HEK293 (cell line): ENCODE measurements around the gene CCND3.

ENCODE experiments used
- KLF7 ChIP-seq: fragments of 450-650 bp; formaldehyde crosslinking; IDR thresholded peaks from 2 replicates; pipeline ENCODE4 v1.5.1; 2016; ENCODE audit warnings: missing biosample characterization, missing genetic modification characterization, borderline replicate concordance
- OVOL3 ChIP-seq: fragments of 450-650 bp; formaldehyde crosslinking; IDR thresholded peaks from 2 replicates; pipeline ENCODE4 v1.5.1; 2016; ENCODE audit warnings: missing biosample characterization, missing genetic modification characterization
- RBAK ChIP-seq: fragments of 450-650 bp; formaldehyde crosslinking; IDR thresholded peaks from 2 replicates; pipeline ENCODE4 v1.5.1; 2016; ENCODE audit warnings: missing biosample characterization, missing genetic modification characterization
- ZBTB7A ChIP-seq: fragments of 450-650 bp; formaldehyde crosslinking; IDR thresholded peaks from 2 replicates; pipeline ENCODE4 v1.5.1; 2016; ENCODE audit warnings: low read depth, missing biosample characterization, missing genetic modification characterization
- ZBTB8A ChIP-seq: fragments of 450-650 bp; formaldehyde crosslinking; IDR thresholded peaks from 2 replicates; pipeline ENCODE4 v1.5.1; 2016; ENCODE audit warnings: missing biosample characterization, missing genetic modification characterization
- ZNF132 ChIP-seq: fragments of 450-650 bp; formaldehyde crosslinking; IDR thresholded peaks from 2 replicates; pipeline ENCODE4 v1.5.1; 2017; ENCODE audit warnings: missing biosample characterization, missing genetic modification characterization, borderline replicate concordance
- ZNF133 ChIP-seq: fragments of 450-650 bp; formaldehyde crosslinking; IDR thresholded peaks from 2 replicates; pipeline ENCODE4 v1.5.1; 2016; ENCODE audit warnings: missing biosample characterization, missing genetic modification characterization
- ZNF140 ChIP-seq: fragments of 450-650 bp; formaldehyde crosslinking; IDR thresholded peaks from 2 replicates; pipeline ENCODE4 v1.5.1; 2016; ENCODE audit warnings: missing biosample characterization, missing genetic modification characterization
- ZNF184 ChIP-seq: fragments of 450-650 bp; IDR thresholded peaks from 2 replicates; pipeline ENCODE4 v1.5.1; 2018; ENCODE audit warnings: missing biosample characterization, mild to moderate bottlenecking, missing genetic modification characterization
- ZNF211 ChIP-seq: fragments of 450-650 bp; formaldehyde crosslinking; IDR thresholded peaks from 2 replicates; pipeline ENCODE4 v1.5.1; 2016; ENCODE audit warnings: low read depth, missing biosample characterization, missing genetic modification characterization
- ZNF274 ChIP-seq, 2 experiments: fragments of 200-500 bp in 1 of 2; fragments of 450-650 bp in 1 of 2; sonication (Bioruptor generic) in 1 of 2; formaldehyde crosslinking in 1 of 2; IDR thresholded peaks; 2 replicates each; pipeline versions ENCODE4 v1.5.1 to v1.6.1; 2014 to 2016; ENCODE audit warnings: borderline replicate concordance in 1 of 2, inconsistent platforms in 1 of 2, low read length in 1 of 2, missing biosample characterization in 1 of 2, missing genetic modification characterization in 1 of 2
- ZNF37A ChIP-seq: fragments of 450-650 bp; IDR thresholded peaks from 2 replicates; pipeline ENCODE4 v1.5.1; 2018; ENCODE audit warnings: missing biosample characterization, missing genetic modification characterization
- ZNF404 ChIP-seq: fragments of 450-650 bp; formaldehyde crosslinking; IDR thresholded peaks from 2 replicates; pipeline ENCODE4 v1.5.1; 2017; ENCODE audit warnings: missing biosample characterization, missing genetic modification characterization
- ZNF433 ChIP-seq: fragments of 450-650 bp; formaldehyde crosslinking; IDR thresholded peaks from 2 replicates; pipeline ENCODE4 v1.5.1; 2016; ENCODE audit warnings: missing biosample characterization, missing genetic modification characterization, low read depth
- ZNF555 ChIP-seq: fragments of 450-650 bp; formaldehyde crosslinking; conservative IDR thresholded peaks from 2 replicates; pipeline ENCODE4 v1.5.1; 2017; ENCODE audit warnings: missing biosample characterization, mild to moderate bottlenecking, missing genetic modification characterization, inconsistent platforms
- ZNF561 ChIP-seq: fragments of 450-650 bp; IDR thresholded peaks from 2 replicates; pipeline ENCODE4 v1.5.1; 2018; ENCODE audit warnings: missing biosample characterization, missing genetic modification characterization, borderline replicate concordance
- ZNF585B ChIP-seq: fragments of 450-650 bp; formaldehyde crosslinking; IDR thresholded peaks from 2 replicates; pipeline ENCODE4 v1.5.1; 2016; ENCODE audit warnings: missing biosample characterization, missing genetic modification characterization
- ZNF621 ChIP-seq: fragments of 450-650 bp; formaldehyde crosslinking; IDR thresholded peaks from 2 replicates; pipeline ENCODE4 v1.5.1; 2017; ENCODE audit warnings: missing biosample characterization, missing genetic modification characterization
- ZNF670 ChIP-seq: fragments of 450-650 bp; formaldehyde crosslinking; IDR thresholded peaks from 2 replicates; pipeline ENCODE4 v1.5.1; 2016; ENCODE audit warnings: missing biosample characterization, missing genetic modification characterization, low read depth
- ZSCAN30 ChIP-seq: fragments of 450-650 bp; IDR thresholded peaks from 2 replicates; pipeline ENCODE4 v1.5.1; 2018; ENCODE audit warnings: missing biosample characterization, mild to moderate bottlenecking, missing genetic modification characterization, moderate library complexity
- TF ChIP-seq, protein P1 (sequence below): fragments of 450-650 bp; formaldehyde crosslinking; IDR thresholded peaks from 2 replicates; pipeline ENCODE4 v1.5.1; 2016; ENCODE audit warnings: missing biosample characterization, missing genetic modification characterization, borderline replicate concordance
- TF ChIP-seq, protein P2 (sequence below): fragments of 450-650 bp; formaldehyde crosslinking; conservative IDR thresholded peaks from 2 replicates; pipeline ENCODE4 v1.5.1; 2016; ENCODE audit warnings: low read depth, missing biosample characterization, missing genetic modification characterization
- TF ChIP-seq, protein P3 (sequence below): fragments of 450-650 bp; formaldehyde crosslinking; IDR thresholded peaks from 2 replicates; pipeline ENCODE4 v1.5.1; 2016; ENCODE audit warnings: missing biosample characterization, missing genetic modification characterization
- TF ChIP-seq, protein P4 (sequence below): fragments of 450-650 bp; formaldehyde crosslinking; IDR thresholded peaks from 2 replicates; pipeline ENCODE4 v1.5.1; 2016; ENCODE audit warnings: missing biosample characterization, missing genetic modification characterization
- TF ChIP-seq, protein P5 (sequence below): fragments of 450-650 bp; formaldehyde crosslinking; IDR thresholded peaks from 2 replicates; pipeline ENCODE4 v1.5.1; 2017; ENCODE audit warnings: missing biosample characterization, missing genetic modification characterization

CCND3 gene

DNA sequence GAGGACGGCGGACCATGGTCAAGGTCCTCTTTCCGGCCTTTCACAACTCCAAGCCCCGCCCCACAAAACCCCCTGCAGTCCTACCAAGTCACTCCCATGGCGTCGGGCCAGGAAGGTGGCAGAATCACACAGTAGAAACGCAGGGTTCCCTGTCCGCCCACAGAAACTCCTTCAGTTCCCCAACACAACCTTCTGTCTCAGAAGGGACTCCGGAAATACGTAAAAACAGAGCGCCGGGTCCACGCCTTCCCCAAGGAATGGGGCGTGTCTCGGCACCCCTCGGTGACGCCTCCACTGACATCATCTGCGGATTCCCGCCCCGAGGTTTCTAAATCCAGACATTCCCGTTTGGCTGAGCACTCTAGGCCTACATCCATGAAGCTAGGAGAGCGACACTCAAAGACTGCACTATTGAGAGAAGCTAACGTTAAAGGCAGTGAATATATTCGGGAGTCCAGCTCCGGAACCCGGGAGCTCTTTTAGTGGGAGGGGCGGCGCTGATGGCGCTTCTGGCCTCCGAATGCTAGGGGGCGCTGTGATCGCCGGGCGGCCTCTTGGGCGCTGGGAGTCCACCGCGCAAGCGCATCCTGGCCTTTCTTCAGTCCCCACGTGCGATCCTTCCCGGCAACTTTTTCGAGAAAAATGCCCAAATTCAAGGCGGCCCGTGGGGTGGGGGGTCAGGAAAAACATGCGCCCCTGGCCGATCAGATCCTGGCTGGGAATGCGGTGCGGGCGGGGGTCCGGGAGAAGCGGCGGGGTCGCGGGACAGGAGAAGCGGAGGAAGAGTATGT, 20.5 kb downstream of the CCND3 start, which contains the start of the genes BYSL and MED20 (continued):
- TF ChIP-seq, protein P1, sequence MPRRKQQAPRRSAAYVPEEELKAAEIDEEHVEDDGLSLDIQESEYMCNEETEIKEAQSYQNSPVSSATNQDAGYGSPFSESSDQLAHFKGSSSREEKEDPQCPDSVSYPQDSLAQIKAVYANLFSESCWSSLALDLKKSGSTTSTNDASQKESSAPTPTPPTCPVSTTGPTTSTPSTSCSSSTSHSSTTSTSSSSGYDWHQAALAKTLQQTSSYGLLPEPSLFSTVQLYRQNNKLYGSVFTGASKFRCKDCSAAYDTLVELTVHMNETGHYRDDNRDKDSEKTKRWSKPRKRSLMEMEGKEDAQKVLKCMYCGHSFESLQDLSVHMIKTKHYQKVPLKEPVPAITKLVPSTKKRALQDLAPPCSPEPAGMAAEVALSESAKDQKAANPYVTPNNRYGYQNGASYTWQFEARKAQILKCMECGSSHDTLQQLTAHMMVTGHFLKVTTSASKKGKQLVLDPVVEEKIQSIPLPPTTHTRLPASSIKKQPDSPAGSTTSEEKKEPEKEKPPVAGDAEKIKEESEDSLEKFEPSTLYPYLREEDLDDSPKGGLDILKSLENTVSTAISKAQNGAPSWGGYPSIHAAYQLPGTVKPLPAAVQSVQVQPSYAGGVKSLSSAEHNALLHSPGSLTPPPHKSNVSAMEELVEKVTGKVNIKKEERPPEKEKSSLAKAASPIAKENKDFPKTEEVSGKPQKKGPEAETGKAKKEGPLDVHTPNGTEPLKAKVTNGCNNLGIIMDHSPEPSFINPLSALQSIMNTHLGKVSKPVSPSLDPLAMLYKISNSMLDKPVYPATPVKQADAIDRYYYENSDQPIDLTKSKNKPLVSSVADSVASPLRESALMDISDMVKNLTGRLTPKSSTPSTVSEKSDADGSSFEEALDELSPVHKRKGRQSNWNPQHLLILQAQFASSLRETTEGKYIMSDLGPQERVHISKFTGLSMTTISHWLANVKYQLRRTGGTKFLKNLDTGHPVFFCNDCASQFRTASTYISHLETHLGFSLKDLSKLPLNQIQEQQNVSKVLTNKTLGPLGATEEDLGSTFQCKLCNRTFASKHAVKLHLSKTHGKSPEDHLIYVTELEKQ (tag by site-specific recombination), result no peak
- TF ChIP-seq, protein P2, sequence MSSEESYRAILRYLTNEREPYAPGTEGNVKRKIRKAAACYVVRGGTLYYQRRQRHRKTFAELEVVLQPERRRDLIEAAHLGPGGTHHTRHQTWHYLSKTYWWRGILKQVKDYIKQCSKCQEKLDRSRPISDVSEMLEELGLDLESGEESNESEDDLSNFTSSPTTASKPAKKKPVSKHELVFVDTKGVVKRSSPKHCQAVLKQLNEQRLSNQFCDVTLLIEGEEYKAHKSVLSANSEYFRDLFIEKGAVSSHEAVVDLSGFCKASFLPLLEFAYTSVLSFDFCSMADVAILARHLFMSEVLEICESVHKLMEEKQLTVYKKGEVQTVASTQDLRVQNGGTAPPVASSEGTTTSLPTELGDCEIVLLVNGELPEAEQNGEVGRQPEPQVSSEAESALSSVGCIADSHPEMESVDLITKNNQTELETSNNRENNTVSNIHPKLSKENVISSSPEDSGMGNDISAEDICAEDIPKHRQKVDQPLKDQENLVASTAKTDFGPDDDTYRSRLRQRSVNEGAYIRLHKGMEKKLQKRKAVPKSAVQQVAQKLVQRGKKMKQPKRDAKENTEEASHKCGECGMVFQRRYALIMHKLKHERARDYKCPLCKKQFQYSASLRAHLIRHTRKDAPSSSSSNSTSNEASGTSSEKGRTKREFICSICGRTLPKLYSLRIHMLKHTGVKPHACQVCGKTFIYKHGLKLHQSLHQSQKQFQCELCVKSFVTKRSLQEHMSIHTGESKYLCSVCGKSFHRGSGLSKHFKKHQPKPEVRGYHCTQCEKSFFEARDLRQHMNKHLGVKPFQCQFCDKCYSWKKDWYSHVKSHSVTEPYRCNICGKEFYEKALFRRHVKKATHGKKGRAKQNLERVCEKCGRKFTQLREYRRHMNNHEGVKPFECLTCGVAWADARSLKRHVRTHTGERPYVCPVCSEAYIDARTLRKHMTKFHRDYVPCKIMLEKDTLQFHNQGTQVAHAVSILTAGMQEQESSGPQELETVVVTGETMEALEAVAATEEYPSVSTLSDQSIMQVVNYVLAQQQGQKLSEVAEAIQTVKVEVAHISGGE (tag by site-specific recombination), result peak; percentile 86
- TF ChIP-seq ZBTB7A (tag by site-specific recombination), result 0 out of 2 replicates have a peak, but pooled peaks have one; percentile 25
- TF ChIP-seq ZNF585B, result no peak
- peak; percentile 54 for TF ChIP-seq ZBTB8A (tag by site-specific recombination)
- no peak for TF ChIP-seq ZNF140 (tag by site-specific recombination)
- TF ChIP-seq ZNF274 (IDR thresholded peaks at IDR 0.05; ENCODE audit: low read length), result no peak
- TF ChIP-seq ZNF274 (tag by site-specific recombination; IDR thresholded peaks at IDR 0.05; ENCODE audit: borderline replicate concordance), result no peak
- no peak for TF ChIP-seq ZNF433 (tag by site-specific recombination)
- TF ChIP-seq, protein P3, sequence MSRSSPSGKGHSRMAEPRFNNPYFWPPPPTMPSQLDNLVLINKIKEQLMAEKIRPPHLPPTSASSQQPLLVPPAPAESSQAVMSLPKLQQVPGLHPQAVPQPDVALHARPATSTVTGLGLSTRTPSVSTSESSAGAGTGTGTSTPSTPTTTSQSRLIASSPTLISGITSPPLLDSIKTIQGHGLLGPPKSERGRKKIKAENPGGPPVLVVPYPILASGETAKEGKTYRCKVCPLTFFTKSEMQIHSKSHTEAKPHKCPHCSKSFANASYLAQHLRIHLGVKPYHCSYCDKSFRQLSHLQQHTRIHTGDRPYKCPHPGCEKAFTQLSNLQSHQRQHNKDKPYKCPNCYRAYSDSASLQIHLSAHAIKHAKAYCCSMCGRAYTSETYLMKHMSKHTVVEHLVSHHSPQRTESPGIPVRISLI (tag by site-specific recombination), result no peak
- TF ChIP-seq RBAK (tag by site-specific recombination), result no peak
- no peak for TF ChIP-seq ZNF133 (tag by site-specific recombination)
- TF ChIP-seq ZNF132 (tag by site-specific recombination), result no peak
- no peak for TF ChIP-seq ZNF670
- TF ChIP-seq, protein P4, sequence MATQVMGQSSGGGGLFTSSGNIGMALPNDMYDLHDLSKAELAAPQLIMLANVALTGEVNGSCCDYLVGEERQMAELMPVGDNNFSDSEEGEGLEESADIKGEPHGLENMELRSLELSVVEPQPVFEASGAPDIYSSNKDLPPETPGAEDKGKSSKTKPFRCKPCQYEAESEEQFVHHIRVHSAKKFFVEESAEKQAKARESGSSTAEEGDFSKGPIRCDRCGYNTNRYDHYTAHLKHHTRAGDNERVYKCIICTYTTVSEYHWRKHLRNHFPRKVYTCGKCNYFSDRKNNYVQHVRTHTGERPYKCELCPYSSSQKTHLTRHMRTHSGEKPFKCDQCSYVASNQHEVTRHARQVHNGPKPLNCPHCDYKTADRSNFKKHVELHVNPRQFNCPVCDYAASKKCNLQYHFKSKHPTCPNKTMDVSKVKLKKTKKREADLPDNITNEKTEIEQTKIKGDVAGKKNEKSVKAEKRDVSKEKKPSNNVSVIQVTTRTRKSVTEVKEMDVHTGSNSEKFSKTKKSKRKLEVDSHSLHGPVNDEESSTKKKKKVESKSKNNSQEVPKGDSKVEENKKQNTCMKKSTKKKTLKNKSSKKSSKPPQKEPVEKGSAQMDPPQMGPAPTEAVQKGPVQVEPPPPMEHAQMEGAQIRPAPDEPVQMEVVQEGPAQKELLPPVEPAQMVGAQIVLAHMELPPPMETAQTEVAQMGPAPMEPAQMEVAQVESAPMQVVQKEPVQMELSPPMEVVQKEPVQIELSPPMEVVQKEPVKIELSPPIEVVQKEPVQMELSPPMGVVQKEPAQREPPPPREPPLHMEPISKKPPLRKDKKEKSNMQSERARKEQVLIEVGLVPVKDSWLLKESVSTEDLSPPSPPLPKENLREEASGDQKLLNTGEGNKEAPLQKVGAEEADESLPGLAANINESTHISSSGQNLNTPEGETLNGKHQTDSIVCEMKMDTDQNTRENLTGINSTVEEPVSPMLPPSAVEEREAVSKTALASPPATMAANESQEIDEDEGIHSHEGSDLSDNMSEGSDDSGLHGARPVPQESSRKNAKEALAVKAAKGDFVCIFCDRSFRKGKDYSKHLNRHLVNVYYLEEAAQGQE (tag by site-specific recombination), result peak; percentile 21; the same call in 1 of the 2 replicates
- TF ChIP-seq ZNF37A (tag by site-specific recombination), result no peak
- TF ChIP-seq ZNF211 (tag by site-specific recombination), result no peak
- peak; percentile 93 for TF ChIP-seq ZNF561 (tag by site-specific recombination)
- TF ChIP-seq ZNF555 (tag by site-specific recombination), result no peak
- no peak for TF ChIP-seq ZNF184 (tag by site-specific recombination)
- TF ChIP-seq, protein P5, sequence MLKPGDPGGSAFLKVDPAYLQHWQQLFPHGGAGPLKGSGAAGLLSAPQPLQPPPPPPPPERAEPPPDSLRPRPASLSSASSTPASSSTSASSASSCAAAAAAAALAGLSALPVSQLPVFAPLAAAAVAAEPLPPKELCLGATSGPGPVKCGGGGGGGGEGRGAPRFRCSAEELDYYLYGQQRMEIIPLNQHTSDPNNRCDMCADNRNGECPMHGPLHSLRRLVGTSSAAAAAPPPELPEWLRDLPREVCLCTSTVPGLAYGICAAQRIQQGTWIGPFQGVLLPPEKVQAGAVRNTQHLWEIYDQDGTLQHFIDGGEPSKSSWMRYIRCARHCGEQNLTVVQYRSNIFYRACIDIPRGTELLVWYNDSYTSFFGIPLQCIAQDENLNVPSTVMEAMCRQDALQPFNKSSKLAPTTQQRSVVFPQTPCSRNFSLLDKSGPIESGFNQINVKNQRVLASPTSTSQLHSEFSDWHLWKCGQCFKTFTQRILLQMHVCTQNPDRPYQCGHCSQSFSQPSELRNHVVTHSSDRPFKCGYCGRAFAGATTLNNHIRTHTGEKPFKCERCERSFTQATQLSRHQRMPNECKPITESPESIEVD, result no peak
- peak; percentile 51; the same call in 1 of the 2 replicates for TF ChIP-seq ZSCAN30 (tag by site-specific recombination)
- no peak for TF ChIP-seq OVOL3
- TF ChIP-seq ZNF621 (tag by site-specific recombination), result no peak
- TF ChIP-seq KLF7 (tag by site-specific recombination), result peak; percentile 90
- TF ChIP-seq ZNF404 (tag by site-specific recombination), result no peak
